Measurements from ENCODE around the gene ARL6IP6.

Gene ARL6IP6

GRCh38 chr2:152717228-152718075 lies 968 bp upstream of the ARL6IP6 start, which contains the start of gene PRPF40A (continued):
- TF ChIP-seq ZNF157 (tag by site-specific recombination; IDR thresholded peaks at IDR 0.05) (no peak), PBX3 (CRISPR knock-in tag; IDR thresholded peaks at IDR 0.05) (peak; percentile 98), ZSCAN5A (tag by site-specific recombination; IDR thresholded peaks at IDR 0.05) (no peak), ZNF692 (tag by site-specific recombination; IDR thresholded peaks at IDR 0.05) (no peak), ZNF398 (tag by site-specific recombination; IDR thresholded peaks at IDR 0.05) (peak; percentile 86), PRDM6 (tag by site-specific recombination; IDR thresholded peaks at IDR 0.05) (no peak), ZNF302 (tag by site-specific recombination; IDR thresholded peaks at IDR 0.05; ENCODE audit: low read depth) (no peak), ZNF704 (tag by site-specific recombination; IDR thresholded peaks at IDR 0.05) (no peak), ZXDB (tag by site-specific recombination; IDR thresholded peaks at IDR 0.05) (no peak; the same call in none of the 2 replicates), SCRT2 (tag by site-specific recombination; IDR thresholded peaks at IDR 0.05) (no peak; the same call in 1 of the 2 replicates), ZNF362 (tag by site-specific recombination; IDR thresholded peaks at IDR 0.05) (no peak)

GRCh38 chr2:152718909-152719645 lies 657 bp downstream of the ARL6IP6 start:
- Histone ChIP-seq H3K27ac (ENCODE audit: extremely low read depth, low read depth, low read length) (peak overlapping the region; percentile 89), H3K9me3 (ENCODE audit: control insufficient read depth, insufficient read depth, low read depth, low read length) (no peaks in the 10 kb centered on the region), H3K36me3 (ENCODE audit: control insufficient read depth in 2 of 2, insufficient read depth in 1 of 2, low read length in 2 of 2) (peaks cover 16 to 51% of the 10 kb centered on the region in 2 experiments), H3K4me1 (ENCODE audit: control insufficient read depth, insufficient read depth, low read length) (0 out of 2 replicates have a peak, but pooled peaks cover 5% of the 10 kb centered on the region), H3K4me3 (ENCODE audit: low read depth, low read length) (peak overlapping the region; percentile 100)
- CTCF ChIA-PET, result interaction anchor here (0.6 to 1.9 kb wide), 2 partner anchors 24 kb away, joined by 4 to 14 read pairs; no protein-coding TSS in a partner anchor
- POLR2A ChIA-PET, result interaction anchor here (0.8 kb wide), 1 partner anchor 11 kb away, joined by 3 read pairs; no protein-coding TSS in a partner anchor
- TF ChIP-seq PRDM10 (tag by site-specific recombination; IDR thresholded peaks at IDR 0.05) (no peak), ZNF670 (tag by site-specific recombination; IDR thresholded peaks at IDR 0.05; ENCODE audit: low read depth) (no peak), ZNF76 (tag by site-specific recombination; IDR thresholded peaks at IDR 0.05; ENCODE audit: borderline replicate concordance, low read depth) (0 out of 2 replicates have a peak, but pooled peaks have one; percentile 29), ZNF624 (tag by site-specific recombination; IDR thresholded peaks at IDR 0.05) (no peak), KLF1 (tag by site-specific recombination; IDR thresholded peaks at IDR 0.05) (peak; percentile 85), ATF2 (tag by site-specific recombination; IDR thresholded peaks at IDR 0.05; ENCODE audit: low read depth) (no peak)
